Cortex of kidney (tissue), 1 donor: ENCODE measurements around the gene PLEK.
"Not testable (repeated sequence)": the region's sequence is repeated elsewhere in the genome, so short reads cannot be mapped to it uniquely, and the experiment has no call there.

ENCODE experiments used
- DNase-seq: peaks from one replicate; lab custom pipeline; 2025; lab: John Stamatoyannopoulos, UW

PLEK gene

DNA sequence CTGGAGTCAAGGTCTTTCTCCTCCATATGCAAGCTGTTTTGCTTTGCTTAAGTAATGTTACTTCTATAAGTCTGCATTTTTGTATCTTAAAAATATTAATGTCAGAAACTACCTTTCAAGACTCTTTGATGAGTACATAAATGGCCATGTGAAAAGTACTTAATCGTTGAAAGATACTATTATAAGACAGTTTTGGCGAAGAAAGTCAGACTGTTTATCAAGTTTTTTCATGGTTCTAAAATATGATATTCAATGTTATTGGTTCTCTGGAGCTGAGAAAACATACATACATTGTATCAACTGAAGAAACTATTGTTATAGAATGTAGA is 76.9 kb downstream of the PLEK start:
- DNase-seq = no peak

- not testable (repeated sequence) for DNase-seq
These were observed 81.3 kb downstream of the PLEK start for GRCh38 chr2:68446425-68446824.
